HCT116 (cell line): ENCODE data around the gene GDPD3. TPM values are rescaled to one million over a fixed set of nuclear protein-coding genes. Genes with fewer than 3 reads are reported as not detected.

Source experiments
- ATAC-seq: fragments of 200-7000 bp; cut with Tn5 transposase; 2 replicates; pipeline ENCODE4 v1.9.1; 2020; ENCODE audit warnings: mild to moderate bottlenecking, moderate library complexity
- BruUV-seq: library from RNA; stranded (reverse); fragments of 400-500 nt; replicated peaks from 2 replicates; lab custom pipeline; 2021; lab: Mats Ljungman, UMichigan
- CTCF ChIA-PET: fragments of 300-600 bp; sonication (Branson Sonifier 250); formaldehyde crosslinking; loops from one replicate; lab custom pipeline; 2021; ENCODE audit warnings: antibody characterized with exemption; lab: Charles Lee
- POLR2A ChIA-PET: fragments of 300-600, 350-600 bp; sonication (Branson Sonifier 250); formaldehyde crosslinking; loops from one replicate; lab custom pipeline; 2021; ENCODE audit warnings: antibody characterized with exemption; lab: Charles Lee
- RAD21 ChIA-PET, 2 experiments: fragments of 300-600 bp; sonication (Branson Sonifier 250); formaldehyde crosslinking; loops; one replicate each; lab custom pipeline; 2023; ENCODE audit warnings: low total read pairs in 2 of 2; ENCODE audit not compliant: uncharacterized antibody in 2 of 2, unreplicated experiment in 2 of 2, low non-redundant PET in 1 of 2; lab: Charles Lee
- DNase-seq: peaks from one replicate; pipeline ENCODE4 v3.0.0-alpha.2; 2010; ENCODE audit warnings: low read depth, low spot score
- H2AFZ ChIP-seq: fragments of 200-600 bp; shearing (Covaris generic), sonication (generic); 2 replicates; pipeline ENCODE4 v1.6.1; 2017; ENCODE audit warnings: low read depth, mixed run types, mixed read lengths, antibody characterized with exemption, low read length; ENCODE audit not compliant: poor library complexity, severe bottlenecking
- H3K27ac ChIP-seq: 2 replicates; pipeline ENCODE4 v1.5.1; 2012; ENCODE audit warnings: low read depth, low read length
- H3K27me3 ChIP-seq: fragments of 200-600 bp; sonication (generic); 2 replicates; pipeline ENCODE4 v1.6.1; 2016; ENCODE audit warnings: mixed run types, low read length, mixed read lengths; ENCODE audit not compliant: insufficient read depth
- H3K36me3 ChIP-seq, 2 experiments: fragments of 200-500 bp in 1 of 2; fragments of 200-600 bp in 1 of 2; sonication (Bioruptor generic) in 1 of 2; sonication (generic) in 1 of 2; 2 replicates each; pipeline versions ENCODE4 v1.5.1 to v1.6.1; 2014 to 2016; ENCODE audit warnings: low read length in 2 of 2, inconsistent platforms in 1 of 2, mixed read lengths in 1 of 2, mixed run types in 1 of 2; ENCODE audit not compliant: insufficient read depth in 2 of 2, control insufficient read depth in 1 of 2
- H3K4me1 ChIP-seq, 2 experiments: fragments of 200-600 bp in 1 of 2; sonication (generic) in 1 of 2; 2 replicates each; pipeline versions ENCODE4 v1.5.1 to v1.6.1; 2012 to 2017; ENCODE audit warnings: low read length in 2 of 2, inconsistent platforms in 1 of 2, mild to moderate bottlenecking in 1 of 2, mixed read lengths in 1 of 2, mixed run types in 1 of 2, moderate library complexity in 1 of 2; ENCODE audit not compliant: insufficient read depth in 2 of 2, control insufficient read depth in 1 of 2
- H3K4me2 ChIP-seq: fragments of 200-600 bp; sonication (generic); 2 replicates; pipeline ENCODE4 v1.6.1; 2017; ENCODE audit warnings: mixed run types, low read length, mixed read lengths
- H3K4me3 ChIP-seq, 2 experiments: fragments of 200-600 bp in 1 of 2; sonication (generic) in 1 of 2; replicated peaks in 1 of 2; 2 replicates each; pipeline ENCODE4 v1.5.1; 2011 to 2016; ENCODE audit warnings: low read length in 2 of 2, control low read depth in 1 of 2, low read depth in 1 of 2, mild to moderate bottlenecking in 1 of 2, mixed read lengths in 1 of 2, mixed run types in 1 of 2
- H3K79me2 ChIP-seq: fragments of 200-600 bp; sonication (generic); 2 replicates; pipeline ENCODE4 v1.6.1; 2017; ENCODE audit warnings: mild to moderate bottlenecking, mixed run types, low read length, moderate library complexity, mixed read lengths; ENCODE audit not compliant: insufficient read depth
- H3K9ac ChIP-seq: fragments of 200-600 bp; sonication (generic); 2 replicates; pipeline ENCODE4 v1.6.1; 2016; ENCODE audit warnings: low read length, mixed read lengths
- H3K9me2 ChIP-seq: fragments of 200-600 bp; sonication (generic), shearing (Covaris generic); 2 replicates; pipeline ENCODE4 v1.6.1; 2017; ENCODE audit warnings: mixed run types, mild to moderate bottlenecking, moderate library complexity; ENCODE audit not compliant: insufficient read depth
- H3K9me3 ChIP-seq, 2 experiments: fragments of 200-500 bp in 1 of 2; fragments of 200-600 bp in 1 of 2; sonication (Bioruptor generic) in 1 of 2; sonication (generic) in 1 of 2; 2 replicates each; pipeline ENCODE4 v1.6.1; 2014 to 2017; ENCODE audit warnings: low read length in 2 of 2, mixed read lengths in 2 of 2, inconsistent platforms in 1 of 2, low read depth in 1 of 2, mild to moderate bottlenecking in 1 of 2, mixed run types in 1 of 2, moderate library complexity in 1 of 2; ENCODE audit not compliant: control insufficient read depth in 1 of 2, insufficient read depth in 1 of 2
- H4K20me1 ChIP-seq: fragments of 200-600 bp; sonication (generic), shearing (Covaris generic); 2 replicates; pipeline ENCODE4 v1.6.1; 2017; ENCODE audit warnings: mixed run types, mild to moderate bottlenecking, moderate library complexity; ENCODE audit not compliant: insufficient read depth
- CBX3 ChIP-seq: IDR thresholded peaks from 2 replicates; pipeline ENCODE4 v1.6.1; 2012; ENCODE audit warnings: low read depth
- CEBPB ChIP-seq: IDR thresholded peaks from 2 replicates; pipeline ENCODE4 v1.6.1; 2012; ENCODE audit warnings: low read depth
- CTCF ChIP-seq, 3 experiments: fragments of 200-600 bp in 1 of 3; sonication (generic) in 1 of 3; IDR thresholded peaks in 2 of 3; conservative IDR thresholded peaks in 1 of 3; 2 replicates each; pipeline ENCODE4 v1.5.1; 2012 to 2017; ENCODE audit warnings: low read depth in 2 of 3, low read length in 2 of 3, antibody characterized with exemption in 1 of 3, borderline replicate concordance in 1 of 3, control low read depth in 1 of 3, mild to moderate bottlenecking in 1 of 3, mixed read lengths in 1 of 3, mixed run types in 1 of 3, moderate library complexity in 1 of 3; ENCODE audit not compliant: insufficient read depth in 1 of 3
- EGR1 ChIP-seq: IDR thresholded peaks from 2 replicates; pipeline ENCODE4 v1.6.1; 2012; ENCODE audit warnings: low read depth
- EZH2 ChIP-seq: fragments of 200-600 bp; sonication (generic); IDR thresholded peaks from 2 replicates; pipeline ENCODE4 v1.6.1; 2017; ENCODE audit warnings: antibody characterized with exemption, mixed run types
- EZH2phosphoT487 ChIP-seq: fragments of 200-600 bp; IDR thresholded peaks from 2 replicates; pipeline ENCODE4 v1.6.1; 2018; ENCODE audit warnings: antibody characterized with exemption, borderline replicate concordance
- POLR2AphosphoS5 ChIP-seq: IDR thresholded peaks from 2 replicates; pipeline ENCODE4 v1.6.1; 2011; ENCODE audit warnings: mild to moderate bottlenecking, low read depth, low read length, moderate library complexity
- RAD21 ChIP-seq: IDR thresholded peaks from 2 replicates; pipeline ENCODE4 v1.6.1; 2012; ENCODE audit warnings: low read depth, mild to moderate bottlenecking
- REST ChIP-seq: IDR thresholded peaks from 2 replicates; pipeline ENCODE4 v1.6.1; 2012; ENCODE audit warnings: low read depth
- SIN3A ChIP-seq: IDR thresholded peaks from 2 replicates; pipeline ENCODE4 v1.6.1; 2012; ENCODE audit warnings: low read depth
- SRF ChIP-seq: IDR thresholded peaks from 2 replicates; pipeline ENCODE4 v1.6.1; 2012; ENCODE audit warnings: low read depth
- ZFX ChIP-seq: fragments of 450-650 bp; IDR thresholded peaks from 2 replicates; pipeline ENCODE4 v1.6.1; 2017
- intact Hi-C: fragments of 100-400 bp; cut with micrococcal nuclease; formaldehyde crosslinking; loops from 2 replicates; pipeline ENCODE4 v1.10.0; 2022
- total RNA-seq: library from RNA; stranded (reverse); gene quantifications from one replicate; pipeline ENCODE4 v1.2.1, GENCODE V29; 2021; ENCODE audit not compliant: unreplicated experiment
- TF ChIP-seq, protein P1 (sequence below): IDR thresholded peaks from 2 replicates; pipeline ENCODE4 v1.6.1; 2012
- TF ChIP-seq, protein P2 (sequence below): IDR thresholded peaks from 2 replicates; pipeline ENCODE4 v1.6.1; 2012

GDPD3 gene
- total RNA-seq, 1 experiment from 2014 or later: 7.0 TPM

GRCh38 chr16:30149250-30149930 is 36.1 kb upstream of the GDPD3 start:
- Histone ChIP-seq H4K20me1 (no peaks in the 10 kb centered on the region), H3K27me3 (no peaks in the 10 kb centered on the region), H3K4me1 (no peaks in the 10 kb centered on the region), H3K79me2 (no peaks in the 10 kb centered on the region)
- RAD21 ChIA-PET: no interaction called here
- TF ChIP-seq RAD21 (no peak), POLR2AphosphoS5 (no peak)
- TF ChIP-seq, protein P1, sequence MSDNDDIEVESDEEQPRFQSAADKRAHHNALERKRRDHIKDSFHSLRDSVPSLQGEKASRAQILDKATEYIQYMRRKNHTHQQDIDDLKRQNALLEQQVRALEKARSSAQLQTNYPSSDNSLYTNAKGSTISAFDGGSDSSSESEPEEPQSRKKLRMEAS: no peak
- TF ChIP-seq, all 23 proteins: peak for 0
- no peak overlapping the region for H3K4me3 ChIP-seq
- BruUV-seq: no TSS peak
- no peak overlapping the region for H3K9ac ChIP-seq
- no peaks in the 10 kb centered on the region for H3K36me3 ChIP-seq
- ATAC-seq: no peak
- H3K4me2 ChIP-seq: no peak overlapping the region
- ChIA-PET CTCF (no interaction called here), POLR2A (no interaction called here)
- DNase-seq: no peak
- no peaks in the 10 kb centered on the region for H3K9me2 ChIP-seq
- H3K9me3 ChIP-seq: peaks cover 0 to 4% of the 10 kb centered on the region in 2 experiments; a peak in 2 of 4 replicates
- no peak overlapping the region for H3K27ac ChIP-seq
- H2AFZ ChIP-seq: no peak overlapping the region
- intact Hi-C loops: no loop called here

DNA sequence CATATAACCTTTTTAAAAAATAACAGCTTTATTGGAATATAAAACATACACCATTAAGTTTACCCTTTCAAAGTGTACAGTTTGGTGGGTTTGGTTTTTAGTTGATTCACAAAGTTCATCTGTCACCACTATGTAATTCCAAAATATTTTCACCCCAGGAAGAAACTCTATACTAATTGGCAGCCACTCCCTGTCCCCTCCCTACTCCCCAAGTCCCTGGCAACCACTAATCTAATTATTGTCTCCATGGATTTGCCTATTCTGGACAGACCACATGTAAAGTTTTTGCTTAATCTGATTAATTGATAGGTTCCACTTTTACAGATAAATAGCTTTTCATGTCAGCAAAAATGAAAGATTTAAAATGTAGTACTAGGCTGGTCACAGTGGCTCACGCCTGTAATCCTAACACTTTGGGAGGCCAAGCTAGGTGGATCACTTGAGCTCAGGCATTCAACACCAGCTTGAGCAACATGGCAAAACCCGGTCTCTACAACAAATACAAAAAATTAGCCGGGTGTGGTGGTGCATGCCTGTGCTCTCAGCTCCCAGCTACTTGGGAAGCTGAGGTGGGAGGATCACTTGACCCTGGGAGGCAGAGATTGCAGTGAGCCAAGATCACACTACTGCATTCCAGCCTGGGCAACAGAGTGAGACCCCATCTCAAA is 34.6 kb upstream of the GDPD3 start:
- Histone ChIP-seq H3K9me3 (peaks cover 0 to 4% of the 10 kb centered on the region in 2 experiments; a peak in 2 of 4 replicates), H3K36me3 (no peaks in the 10 kb centered on the region), H3K79me2 (no peaks in the 10 kb centered on the region), H3K27ac (no peak overlapping the region), H3K4me2 (no peak overlapping the region), H3K4me1 (no peaks in the 10 kb centered on the region), H3K9ac (no peak overlapping the region), H3K27me3 (no peaks in the 10 kb centered on the region), H3K4me3 (no peak overlapping the region), H3K9me2 (no peaks in the 10 kb centered on the region), H4K20me1 (no peaks in the 10 kb centered on the region), H2AFZ (no peak overlapping the region)
- POLR2A ChIA-PET: no interaction called here
- intact Hi-C loops: no loop called here
- RAD21 ChIA-PET: no interaction called here
- DNase-seq: no peak
- no TSS peak for BruUV-seq
- no peak for ATAC-seq
- CTCF ChIA-PET: no interaction called here
- TF ChIP-seq CTCF (IDR thresholded peaks at IDR 0.05 in 2 of 3, conservative IDR thresholded peaks at IDR 0.05 in 1 of 3; ENCODE audit: borderline replicate concordance in 1 of 3, insufficient read depth in 1 of 3, low read depth in 2 of 3, low read length in 2 of 3) (no peak), EZH2phosphoT487 (no peak), CBX3 (no peak), SIN3A (no peak), EGR1 (no peak), REST (no peak), SRF (no peak), ZFX (no peak), CEBPB (no peak), POLR2AphosphoS5 (no peak), EZH2 (no peak)
- TF ChIP-seq, protein P2, sequence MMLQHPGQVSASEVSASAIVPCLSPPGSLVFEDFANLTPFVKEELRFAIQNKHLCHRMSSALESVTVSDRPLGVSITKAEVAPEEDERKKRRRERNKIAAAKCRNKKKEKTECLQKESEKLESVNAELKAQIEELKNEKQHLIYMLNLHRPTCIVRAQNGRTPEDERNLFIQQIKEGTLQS: no peak
